Right lobe of liver (tissue), 4 donors: Measurements from ENCODE around the gene IGF2R.

Experiments used
- CTCF ChIP-seq, 4 donors: fragments of 200-600 bp in 3 of 4; fragments of 450-650 bp in 1 of 4; IDR thresholded peaks; one replicate each; pipeline versions ENCODE4 v1.5.1 to v1.8.0; 2016 to 2022; ENCODE audit warnings: antibody characterized with exemption in 4 of 4, mild to moderate bottlenecking in 2 of 4
- POLR2A ChIP-seq: fragments of 450-650 bp; IDR thresholded peaks from one replicate; pipeline ENCODE4 v1.6.1; 2017; ENCODE audit warnings: antibody characterized with exemption, mild to moderate bottlenecking
- donor health status: DM: no; HTN: no; CAD: no.
- donor health status: DM: no; HTN: no; CAD: no.
- donor health status: DM: no; HTN: yes; CAD: no.

- TF ChIP-seq CTCF (IDR thresholded peaks at IDR 0.05) (no peak), POLR2A (no peak)
These were observed 125.1 kb downstream of the IGF2R start for GRCh38 chr6:160093946-160094345.
